SH-SY5Y (cell line): ENCODE results near the gene SNX18.

Experiments
- GATA2 ChIP-seq: IDR thresholded peaks from 2 replicates; pipeline ENCODE4 v1.6.1; 2011; ENCODE audit warnings: mild to moderate bottlenecking, low read depth, low read length
- GATA3 ChIP-seq: IDR thresholded peaks from 2 replicates; pipeline ENCODE4 v1.6.1; 2011; ENCODE audit warnings: low read depth, mild to moderate bottlenecking, low read length, moderate library complexity

DNA sequence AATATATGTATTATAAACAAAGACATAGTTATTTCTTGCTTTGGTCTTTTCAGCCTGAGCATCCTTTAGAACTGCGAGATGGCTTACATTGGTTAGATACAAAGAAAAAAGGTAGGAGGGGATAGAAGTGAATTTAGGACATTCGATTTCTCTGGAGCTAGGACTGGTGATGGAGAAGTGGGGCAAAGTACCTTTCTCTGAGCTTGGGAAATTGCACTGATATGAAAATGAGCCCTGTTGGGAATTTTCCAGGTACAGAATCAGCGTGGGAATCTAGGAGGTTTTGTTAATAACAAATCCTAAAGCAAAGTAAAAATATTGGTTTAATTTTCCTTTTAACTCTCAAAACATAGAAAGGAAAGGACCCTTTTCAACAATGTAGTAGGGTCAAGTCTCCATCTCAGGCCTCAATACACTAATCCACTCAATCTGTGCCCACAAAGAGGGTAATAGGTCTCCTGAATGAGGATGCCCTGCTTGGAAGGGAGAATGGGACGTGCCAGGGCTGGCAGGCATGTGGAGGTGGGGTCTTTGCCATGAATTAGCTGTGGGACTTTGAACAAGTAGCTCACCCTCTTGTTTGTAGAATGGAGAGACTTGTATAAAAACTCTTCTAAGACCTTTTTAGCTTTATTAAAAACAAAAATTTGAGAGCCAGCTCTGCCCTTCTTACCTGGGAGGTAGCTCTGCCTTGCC is 17.7 kb downstream of the SNX18 start:
- TF ChIP-seq GATA3 (no peak), GATA2 (no peak)
